Measurements from ENCODE around the gene LPXN.

DNA sequence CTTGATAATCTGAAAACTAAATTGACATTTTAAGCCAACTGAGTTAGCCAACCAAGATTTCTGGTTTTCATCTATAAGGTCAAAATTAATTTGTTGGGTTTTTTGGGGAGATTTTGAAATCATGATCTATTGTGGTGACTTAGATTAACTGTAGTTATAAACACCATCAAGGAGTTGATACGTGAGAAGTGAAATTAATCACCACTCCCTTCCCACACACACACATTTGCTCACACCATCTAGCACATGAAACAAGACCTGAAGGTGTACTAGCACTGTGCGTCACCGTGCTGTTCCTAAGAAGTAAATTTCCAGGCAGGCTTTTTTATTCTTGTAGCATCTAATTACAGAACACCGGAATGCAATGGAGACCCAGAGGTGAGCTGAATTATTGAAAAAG, 69.8 kb downstream of the LPXN start:
- TF ChIP-seq, protein P1, sequence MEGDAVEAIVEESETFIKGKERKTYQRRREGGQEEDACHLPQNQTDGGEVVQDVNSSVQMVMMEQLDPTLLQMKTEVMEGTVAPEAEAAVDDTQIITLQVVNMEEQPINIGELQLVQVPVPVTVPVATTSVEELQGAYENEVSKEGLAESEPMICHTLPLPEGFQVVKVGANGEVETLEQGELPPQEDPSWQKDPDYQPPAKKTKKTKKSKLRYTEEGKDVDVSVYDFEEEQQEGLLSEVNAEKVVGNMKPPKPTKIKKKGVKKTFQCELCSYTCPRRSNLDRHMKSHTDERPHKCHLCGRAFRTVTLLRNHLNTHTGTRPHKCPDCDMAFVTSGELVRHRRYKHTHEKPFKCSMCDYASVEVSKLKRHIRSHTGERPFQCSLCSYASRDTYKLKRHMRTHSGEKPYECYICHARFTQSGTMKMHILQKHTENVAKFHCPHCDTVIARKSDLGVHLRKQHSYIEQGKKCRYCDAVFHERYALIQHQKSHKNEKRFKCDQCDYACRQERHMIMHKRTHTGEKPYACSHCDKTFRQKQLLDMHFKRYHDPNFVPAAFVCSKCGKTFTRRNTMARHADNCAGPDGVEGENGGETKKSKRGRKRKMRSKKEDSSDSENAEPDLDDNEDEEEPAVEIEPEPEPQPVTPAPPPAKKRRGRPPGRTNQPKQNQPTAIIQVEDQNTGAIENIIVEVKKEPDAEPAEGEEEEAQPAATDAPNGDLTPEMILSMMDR (IDR thresholded peaks at IDR 0.05), result no peak
- TF ChIP-seq POLR2AphosphoS5 (IDR thresholded peaks at IDR 0.05), result no peak
- no peak for TF ChIP-seq POLR2A (IDR thresholded peaks at IDR 0.05)
- TF ChIP-seq EP300 (IDR thresholded peaks at IDR 0.05), result no peak

Data from stomach (tissue), 4 donors.